CD8-positive, alpha-beta memory T cell (primary cell): ENCODE results near the gene SBK2. TPM values are rescaled to one million over a fixed set of nuclear protein-coding genes. Genes with fewer than 3 reads are reported as not detected.

Experiments used
- polyA plus RNA-seq: library from polyadenylated mRNA; unstranded; fragments of 300-500 nt; fragmentation: Illumina TruSeq; gene quantifications from one replicate; pipeline ENCODE4 v1.2.3, GENCODE V29; 2021
- total RNA-seq, 2 experiments: library from RNA; stranded (reverse); gene quantifications; one replicate each; pipeline ENCODE4 v1.2.3, GENCODE V29; 2021

The SBK2 gene
- total and polyA plus RNA-seq, 3 experiments from 2014 or later, result not detected

Other genes with a start within 250 kb of the SBK2 start
- gene TMEM150B, start 211.8 kb downstream of the SBK2 start, total RNA-seq, result under 1 TPM in 1 of 2 experiments, not detected in 1; 0.53 TPM
- gene TMEM150B, start 211.8 kb downstream of the SBK2 start, polyA plus RNA-seq, result not detected
- gene KMT5C, start 197.3 kb downstream of the SBK2 start, total RNA-seq, result 10 to 100 TPM; 14.6 to 15.0 TPM
- gene KMT5C, start 197.3 kb downstream of the SBK2 start, polyA plus RNA-seq, result 1.6 TPM
- gene COX6B2, start 182.4 kb downstream of the SBK2 start, total RNA-seq, result not detected
- not detected for gene COX6B2, start 182.4 kb downstream of the SBK2 start, polyA plus RNA-seq
- not detected for gene GARIN5B, start 173.9 kb downstream of the SBK2 start, total RNA-seq
- not detected for gene GARIN5B, start 173.9 kb downstream of the SBK2 start, polyA plus RNA-seq
- gene IL11, start 166.7 kb downstream of the SBK2 start, total RNA-seq, result under 1 TPM; 0.27 to 0.37 TPM
- gene IL11, start 166.7 kb downstream of the SBK2 start, polyA plus RNA-seq, result not detected
- gene TMEM190, start 160.3 kb downstream of the SBK2 start, total RNA-seq, result not detected
- not detected for gene TMEM190, start 160.3 kb downstream of the SBK2 start, polyA plus RNA-seq
- 10 to 100 TPM; 13.3 to 14.1 TPM for gene TMEM238, start 152.8 kb downstream of the SBK2 start, total RNA-seq
- gene TMEM238, start 152.8 kb downstream of the SBK2 start, polyA plus RNA-seq, result 1.9 TPM
- 1,000 to 10,000 TPM; 2,376 to 2,381 TPM for gene RPL28, start 151.2 kb downstream of the SBK2 start, total RNA-seq
- 615 TPM for gene RPL28, start 151.2 kb downstream of the SBK2 start, polyA plus RNA-seq
- 100 to 1,000 TPM; 263 to 291 TPM for gene UBE2S, start 129.3 kb downstream of the SBK2 start, total RNA-seq
- gene UBE2S, start 129.3 kb downstream of the SBK2 start, polyA plus RNA-seq, result 42.5 TPM
- not detected for gene SHISA7, start 93.8 kb downstream of the SBK2 start, total RNA-seq
- not detected for gene SHISA7, start 93.8 kb downstream of the SBK2 start, polyA plus RNA-seq
- 10 to 100 TPM; 33.7 to 38.8 TPM for gene ISOC2, start 75.5 kb downstream of the SBK2 start, total RNA-seq
- gene ISOC2, start 75.5 kb downstream of the SBK2 start, polyA plus RNA-seq, result 32.0 TPM
- gene C19orf85, start 72.4 kb downstream of the SBK2 start, total RNA-seq, result not detected
- gene C19orf85, start 72.4 kb downstream of the SBK2 start, polyA plus RNA-seq, result not detected
- gene ZNF628, start 60.5 kb downstream of the SBK2 start, total RNA-seq, result 1 to 10 TPM; 8.3 to 8.7 TPM
- gene ZNF628, start 60.5 kb downstream of the SBK2 start, polyA plus RNA-seq, result 0.36 TPM
- gene NAT14, start 51.9 kb downstream of the SBK2 start, total RNA-seq, result 10 to 100 TPM; 27.5 to 28.4 TPM
- gene NAT14, start 51.9 kb downstream of the SBK2 start, polyA plus RNA-seq, result 7.0 TPM
- gene SSC5D, start 48.7 kb downstream of the SBK2 start, total RNA-seq, result 1 to 10 TPM in 1 of 2 experiments, under 1 TPM in 1; 0.35 to 1.2 TPM
- not detected for gene SSC5D, start 48.7 kb downstream of the SBK2 start, polyA plus RNA-seq
- not detected for gene SBK3, start 8.4 kb upstream of the SBK2 start, total RNA-seq
- gene SBK3, start 8.4 kb upstream of the SBK2 start, polyA plus RNA-seq, result not detected
- gene ZNF579, start 43.7 kb upstream of the SBK2 start, total RNA-seq, result 1 to 10 TPM; 6.0 to 6.6 TPM
- 0.35 TPM for gene ZNF579, start 43.7 kb upstream of the SBK2 start, polyA plus RNA-seq
- gene FIZ1, start 62.4 kb upstream of the SBK2 start, total RNA-seq, result 10 to 100 TPM; 23.9 to 25.8 TPM
- gene FIZ1, start 62.4 kb upstream of the SBK2 start, polyA plus RNA-seq, result 4.6 TPM
- gene ZNF524, start 63.2 kb upstream of the SBK2 start, total RNA-seq, result 10 to 100 TPM; 13.9 to 15.8 TPM
- 35.9 TPM for gene ZNF524, start 63.2 kb upstream of the SBK2 start, polyA plus RNA-seq
- gene ZNF865, start 68.5 kb upstream of the SBK2 start, total RNA-seq, result 10 to 100 TPM; 12.7 to 15.3 TPM
- gene ZNF865, start 68.5 kb upstream of the SBK2 start, polyA plus RNA-seq, result 0.21 TPM
- gene ZNF784, start 87.4 kb upstream of the SBK2 start, total RNA-seq, result 1 to 10 TPM; 2.6 to 2.9 TPM
- 1.0 TPM for gene ZNF784, start 87.4 kb upstream of the SBK2 start, polyA plus RNA-seq
- gene ZNF580, start 103.9 kb upstream of the SBK2 start, total RNA-seq, result 10 to 100 TPM; 39.6 to 41.3 TPM
- 15.2 TPM for gene ZNF580, start 103.9 kb upstream of the SBK2 start, polyA plus RNA-seq
- gene ZNF581, start 106.5 kb upstream of the SBK2 start, total RNA-seq, result 10 to 100 TPM; 32.8 to 34.4 TPM
- gene ZNF581, start 106.5 kb upstream of the SBK2 start, polyA plus RNA-seq, result 23.4 TPM
- 1 to 10 TPM; 2.0 to 2.2 TPM for gene CCDC106, start 111.1 kb upstream of the SBK2 start, total RNA-seq
- 0.54 TPM for gene CCDC106, start 111.1 kb upstream of the SBK2 start, polyA plus RNA-seq
- gene U2AF2, start 117.9 kb upstream of the SBK2 start, total RNA-seq, result 100 to 1,000 TPM; 374 to 386 TPM
- 9.5 TPM for gene U2AF2, start 117.9 kb upstream of the SBK2 start, polyA plus RNA-seq
- gene EPN1, start 138.1 kb upstream of the SBK2 start, total RNA-seq, result 10 to 100 TPM; 39.0 to 40.2 TPM
- gene EPN1, start 138.1 kb upstream of the SBK2 start, polyA plus RNA-seq, result 20.2 TPM
- gene NLRP9, start 201.3 kb upstream of the SBK2 start, total RNA-seq, result not detected
- gene NLRP9, start 201.3 kb upstream of the SBK2 start, polyA plus RNA-seq, result not detected
- gene RFPL4A, start 222.0 kb upstream of the SBK2 start, total RNA-seq, result not detected
- gene RFPL4A, start 222.0 kb upstream of the SBK2 start, polyA plus RNA-seq, result not detected
- not detected for gene RFPL4AL1, start 232.0 kb upstream of the SBK2 start, total RNA-seq
- gene RFPL4AL1, start 232.0 kb upstream of the SBK2 start, polyA plus RNA-seq, result not detected